ENCODE results near the gene SEMA5B. TPM values are rescaled to one million over a fixed set of nuclear protein-coding genes. Genes with fewer than 3 reads are reported as not detected.

The SEMA5B gene
- polyA plus RNA-seq, 1 experiment, result not detected

GRCh38 chr3:122918576-122919290, 108.8 kb downstream of the SEMA5B start:
- no peak overlapping the region for H3K4me3 ChIP-seq (ENCODE audit: low read depth, low read length)
- no peak for DNase-seq (ENCODE audit: low read depth)
- H3K36me3 ChIP-seq (ENCODE audit: control insufficient read depth, insufficient read depth, low read length), result no peaks in the 10 kb centered on the region
- POLR2A ChIA-PET, result no interaction called here
- CTCF ChIA-PET, result interaction anchor here (0.7 to 1.9 kb wide), 3 partner anchors 13 to 110 kb away, joined by 3 to 5 read pairs (median 4); no protein-coding TSS in a partner anchor
- TF ChIP-seq, protein P1, sequence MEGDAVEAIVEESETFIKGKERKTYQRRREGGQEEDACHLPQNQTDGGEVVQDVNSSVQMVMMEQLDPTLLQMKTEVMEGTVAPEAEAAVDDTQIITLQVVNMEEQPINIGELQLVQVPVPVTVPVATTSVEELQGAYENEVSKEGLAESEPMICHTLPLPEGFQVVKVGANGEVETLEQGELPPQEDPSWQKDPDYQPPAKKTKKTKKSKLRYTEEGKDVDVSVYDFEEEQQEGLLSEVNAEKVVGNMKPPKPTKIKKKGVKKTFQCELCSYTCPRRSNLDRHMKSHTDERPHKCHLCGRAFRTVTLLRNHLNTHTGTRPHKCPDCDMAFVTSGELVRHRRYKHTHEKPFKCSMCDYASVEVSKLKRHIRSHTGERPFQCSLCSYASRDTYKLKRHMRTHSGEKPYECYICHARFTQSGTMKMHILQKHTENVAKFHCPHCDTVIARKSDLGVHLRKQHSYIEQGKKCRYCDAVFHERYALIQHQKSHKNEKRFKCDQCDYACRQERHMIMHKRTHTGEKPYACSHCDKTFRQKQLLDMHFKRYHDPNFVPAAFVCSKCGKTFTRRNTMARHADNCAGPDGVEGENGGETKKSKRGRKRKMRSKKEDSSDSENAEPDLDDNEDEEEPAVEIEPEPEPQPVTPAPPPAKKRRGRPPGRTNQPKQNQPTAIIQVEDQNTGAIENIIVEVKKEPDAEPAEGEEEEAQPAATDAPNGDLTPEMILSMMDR (IDR thresholded peaks at IDR 0.05; ENCODE audit: insufficient read depth, low read depth, low read length), result no peak
- H3K27me3 ChIP-seq (ENCODE audit: control insufficient read depth, insufficient read depth, low read length), result peaks cover 48% of the 10 kb centered on the region

DNA sequence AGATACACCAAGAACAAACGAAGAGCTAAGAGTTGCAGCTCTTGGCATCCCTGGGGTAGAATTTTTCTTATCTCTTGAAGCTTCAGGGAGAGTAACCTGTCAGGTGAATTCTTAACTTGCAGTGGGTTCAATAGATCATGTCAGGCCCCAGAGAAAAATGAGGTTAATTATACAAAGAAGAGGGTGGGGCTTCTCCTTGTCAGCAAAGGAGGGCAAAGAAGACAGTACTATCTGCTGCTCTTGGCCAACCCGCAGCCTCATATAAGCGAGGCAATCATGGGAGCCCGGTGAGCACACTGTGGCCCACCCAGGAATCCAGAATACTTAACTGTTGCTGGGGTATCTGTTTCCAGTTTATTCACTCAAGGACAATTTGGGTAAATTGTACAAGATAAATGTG, 110.2 kb downstream of the SEMA5B start:
- Histone ChIP-seq H3K4me3 (ENCODE audit: low read depth, low read length) (no peak overlapping the region), H3K36me3 (ENCODE audit: control insufficient read depth, insufficient read depth, low read length) (no peaks in the 10 kb centered on the region), H3K27me3 (ENCODE audit: control insufficient read depth, insufficient read depth, low read length) (peaks cover 43% of the 10 kb centered on the region)
- ChIA-PET CTCF (interaction anchor here (1.9 kb wide), 2 partner anchors 12 to 25 kb away, joined by 4 to 6 read pairs; no protein-coding TSS in a partner anchor), POLR2A (no interaction called here)
- TF ChIP-seq, protein P1 (IDR thresholded peaks at IDR 0.05; ENCODE audit: insufficient read depth, low read depth, low read length), result no peak
- DNase-seq (ENCODE audit: low read depth), result no peak

- TF ChIP-seq, protein P1 (IDR thresholded peaks at IDR 0.05; ENCODE audit: insufficient read depth, low read depth, low read length), result no peak
- H3K27me3 ChIP-seq (ENCODE audit: control insufficient read depth, insufficient read depth, low read length), result peaks cover 35% of the 10 kb centered on the region
- H3K4me3 ChIP-seq (ENCODE audit: low read depth, low read length), result no peak overlapping the region
- H3K36me3 ChIP-seq (ENCODE audit: control insufficient read depth, insufficient read depth, low read length), result no peaks in the 10 kb centered on the region
- CTCF ChIA-PET, result interaction anchor here (1.9 kb wide), 1 partner anchor 26 kb away, joined by 6 read pairs; no protein-coding TSS in a partner anchor
- DNase-seq (ENCODE audit: low read depth), result no peak
- POLR2A ChIA-PET, result no interaction called here
Observed at GRCh38 chr3:122916580-122916979, 111.0 kb downstream of the SEMA5B start.

DNA sequence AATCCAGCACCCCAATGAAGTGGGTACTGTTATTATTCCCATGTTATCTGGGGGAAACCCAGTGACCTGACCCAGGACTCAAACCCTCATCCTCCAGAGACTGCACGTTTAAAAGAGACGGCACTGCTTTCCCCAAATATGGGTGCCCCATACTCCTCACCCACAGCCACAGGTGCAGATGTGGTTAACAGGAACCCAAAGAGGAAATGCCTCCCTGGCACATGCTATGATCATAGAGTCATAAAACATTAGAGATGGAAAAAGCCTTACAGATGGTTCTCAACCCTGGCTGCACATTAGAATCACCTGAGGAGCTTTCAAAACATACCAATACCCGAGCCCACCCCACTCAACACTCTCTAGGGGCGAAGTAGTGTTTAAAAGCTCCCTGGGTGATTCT, 111.5 kb downstream of the SEMA5B start:
- Histone ChIP-seq H3K4me3 (ENCODE audit: low read depth, low read length) (no peak overlapping the region), H3K36me3 (ENCODE audit: control insufficient read depth, insufficient read depth, low read length) (no peaks in the 10 kb centered on the region), H3K27me3 (ENCODE audit: control insufficient read depth, insufficient read depth, low read length) (peaks cover 32% of the 10 kb centered on the region)
- no peak for DNase-seq (ENCODE audit: low read depth)
- CTCF ChIA-PET, result interaction anchor here (1.7 to 1.9 kb wide), 2 partner anchors 27 kb away, joined by 5 to 6 read pairs; no protein-coding TSS in a partner anchor
- TF ChIP-seq, protein P1 (IDR thresholded peaks at IDR 0.05; ENCODE audit: insufficient read depth, low read depth, low read length), result no peak
- POLR2A ChIA-PET, result no interaction called here

DNA sequence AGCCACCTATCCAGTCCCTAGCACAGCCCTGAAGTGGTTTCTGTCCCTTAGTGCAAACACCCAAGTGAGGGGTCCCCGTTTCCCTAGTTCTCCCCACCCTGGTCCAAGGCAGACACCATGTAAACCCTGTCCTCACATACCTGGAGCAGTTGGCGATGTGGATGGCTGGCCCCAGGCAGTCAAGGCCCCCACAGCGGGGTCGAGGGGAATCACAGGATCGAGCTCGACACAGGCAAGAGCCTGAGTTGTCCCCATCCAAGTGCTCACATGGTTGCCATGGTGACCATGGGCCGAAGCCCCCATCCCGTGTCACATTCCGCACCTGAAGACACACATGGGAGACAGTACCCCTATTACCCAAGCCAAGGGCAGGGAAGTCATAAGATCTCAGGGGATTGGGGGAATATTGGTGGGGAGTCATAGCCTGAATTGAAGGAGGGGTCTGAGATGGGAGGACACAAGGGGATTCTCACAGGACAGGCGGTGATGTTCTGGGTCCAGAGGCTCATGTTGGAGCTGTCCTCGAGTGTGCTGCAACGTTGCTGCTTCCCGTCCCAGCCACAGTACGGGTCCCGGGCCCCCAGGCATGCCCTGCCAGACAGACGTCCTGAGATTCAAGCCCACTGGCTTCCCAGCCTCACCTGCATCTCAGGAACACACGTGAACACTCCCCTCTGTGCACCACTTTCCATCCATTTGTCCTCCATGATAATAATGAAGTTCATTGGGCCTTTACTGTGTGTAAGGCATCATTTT, 112.1 kb downstream of the SEMA5B start:
- Histone ChIP-seq H3K27me3 (ENCODE audit: control insufficient read depth, insufficient read depth, low read length) (peaks cover 29% of the 10 kb centered on the region), H3K36me3 (ENCODE audit: control insufficient read depth, insufficient read depth, low read length) (no peaks in the 10 kb centered on the region), H3K4me3 (ENCODE audit: low read depth, low read length) (no peak overlapping the region)
- ChIA-PET POLR2A (no interaction called here), CTCF (interaction anchor here (1.7 kb wide), 1 partner anchor 27 kb away, joined by 5 read pairs; no protein-coding TSS in a partner anchor)
- TF ChIP-seq, protein P1 (IDR thresholded peaks at IDR 0.05; ENCODE audit: insufficient read depth, low read depth, low read length), result no peak
- DNase-seq (ENCODE audit: low read depth), result no peak

All from BJ (cell line).